ENCODE measurements around the gene YY1. TPM values are rescaled to one million over a fixed set of nuclear protein-coding genes. Genes with fewer than 3 reads are reported as not detected.
A peak's percentile ranks its signal among the peaks of the same experiment; 100 is the strongest.

YY1 gene
- total and polyA plus RNA-seq, 2 of the 4 experiments (the other 2 are of a cell fraction): 21.7 to 29.9 TPM

DNA sequence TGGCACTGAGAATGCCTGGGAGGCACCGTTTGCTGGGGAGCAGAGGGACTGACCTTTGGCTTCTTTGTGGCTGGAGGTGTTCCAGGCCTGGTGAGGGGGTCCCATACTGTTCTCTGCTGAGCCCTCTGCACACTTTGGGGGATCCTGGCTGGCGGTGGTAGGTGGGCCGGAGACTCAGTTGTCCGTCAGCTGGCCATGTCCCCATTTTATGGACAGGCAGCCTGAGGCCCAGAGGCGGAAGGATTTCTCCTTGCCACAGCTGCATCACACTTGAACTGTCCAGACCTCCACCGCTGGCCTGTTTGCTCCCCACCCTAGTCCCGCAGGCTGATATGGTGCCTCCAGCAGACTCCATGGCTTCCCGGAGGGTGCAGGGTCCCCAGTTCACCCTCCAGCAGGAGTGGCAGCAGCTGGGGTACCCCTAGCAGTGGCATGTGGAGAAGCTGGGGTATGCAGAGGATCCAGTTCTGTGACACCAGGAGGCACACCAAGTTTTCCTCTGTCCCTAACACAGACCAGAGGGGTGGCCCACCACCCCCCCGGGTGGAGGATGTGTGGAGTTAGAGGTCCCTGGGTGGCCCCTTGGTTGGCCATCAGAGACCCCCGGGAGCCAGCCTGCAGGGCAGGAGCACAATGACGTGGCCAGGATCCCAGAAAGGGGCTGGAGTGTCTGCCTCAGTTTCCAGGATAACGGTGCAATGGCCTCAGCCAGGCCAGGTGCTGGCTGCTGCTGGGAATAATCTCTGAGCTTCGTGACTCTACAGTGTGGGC lies 52.5 kb downstream of the YY1 start:
- Histone ChIP-seq H4K20me1 (ENCODE audit: insufficient read depth, low read length) (peaks cover 18% of the 10 kb centered on the region), H3K4me2 (ENCODE audit: low read depth, low read length) (no peak overlapping the region), H2BK5ac (ENCODE audit: low read depth, low read length, poor library complexity, severe bottlenecking) (no peak overlapping the region), H3K4me1 (ENCODE audit: control insufficient read depth, insufficient read depth, low read length) (no peaks in the 10 kb centered on the region), H3K23ac (ENCODE audit: low read depth, low read length) (no peak overlapping the region), H3K56ac (ENCODE audit: extremely low read depth, insufficient read depth, low read length) (no peak overlapping the region), H3K4ac (ENCODE audit: low read depth, low read length) (no peak overlapping the region), H2BK120ac (ENCODE audit: low read depth, low read length) (no peak overlapping the region), H3K79me1 (ENCODE audit: low read depth in 1 of 2, low read length in 2 of 2) (peaks cover 2 to 66% of the 10 kb centered on the region in 2 experiments; a peak in 2 of 4 replicates), H2AK5ac (ENCODE audit: low read depth, low read length) (no peak overlapping the region), H2BK20ac (ENCODE audit: low read depth, low read length) (no peak overlapping the region), H3K27ac (ENCODE audit: insufficient read depth, low read length) (no peak overlapping the region), H4K5ac (ENCODE audit: low read depth, low read length) (no peak overlapping the region), H3K27me3 (ENCODE audit: control insufficient read depth, insufficient read depth, low read length) (no peaks in the 10 kb centered on the region), H3K18ac (ENCODE audit: low read depth, low read length) (no peak overlapping the region), H4K8ac (ENCODE audit: low read depth in 2 of 2, low read length in 2 of 2) (no peak overlapping the region), H3K14ac (replicated peaks; ENCODE audit: low read depth, low read length) (no peak overlapping the region), H2AK9ac (replicated peaks; ENCODE audit: low read depth, low read length, poor library complexity) (peak overlapping the region; percentile 9), H2AFZ (replicated peaks; ENCODE audit: low read length, poor library complexity) (no peak overlapping the region), H4K91ac (ENCODE audit: insufficient read depth, low read depth, low read length) (no peak overlapping the region), H3K36me3 (ENCODE audit: control insufficient read depth, insufficient read depth, low read length) (peaks cover 49% of the 10 kb centered on the region), H3K9me1 (ENCODE audit: insufficient read depth, low read length) (peaks cover 3% of the 10 kb centered on the region), H2BK15ac (ENCODE audit: low read depth, low read length) (no peak overlapping the region), H3K4me3 (ENCODE audit: insufficient read depth, low read depth, low read length) (no peak overlapping the region), H3K9ac (ENCODE audit: low read depth, low read length) (no peak overlapping the region), H3K9me3 (ENCODE audit: control insufficient read depth, insufficient read depth, low read length) (no peaks in the 10 kb centered on the region)
- dilution Hi-C loops (cut with HindIII; ENCODE audit: low sequenced_read_pairs, unreplicated experiment) (no loop called here), intact Hi-C loops (cut with micrococcal nuclease) (no loop called here), in situ Hi-C loops (cut with MboI; ENCODE audit: low sequenced_read_pairs) (no loop called here)
- ChIA-PET POLR2A (ENCODE audit: unreplicated experiment) (no interaction called here), CTCF (no interaction called here)
- DNase-seq (no peak), ATAC-seq (ENCODE audit: low read depth) (no peak)
- WGBS, 2 experiments (ENCODE audit: extremely low coverage in 2 of 2, insufficient read length in 1 of 2): no CpG with 5 or more reads among the region's 13 CpGs
- no TSS peak for BruUV-seq (replicated peaks)
- TF ChIP-seq RAD21 (IDR thresholded peaks at IDR 0.05; ENCODE audit: low read length): no peak
- TF ChIP-seq, protein P1, sequence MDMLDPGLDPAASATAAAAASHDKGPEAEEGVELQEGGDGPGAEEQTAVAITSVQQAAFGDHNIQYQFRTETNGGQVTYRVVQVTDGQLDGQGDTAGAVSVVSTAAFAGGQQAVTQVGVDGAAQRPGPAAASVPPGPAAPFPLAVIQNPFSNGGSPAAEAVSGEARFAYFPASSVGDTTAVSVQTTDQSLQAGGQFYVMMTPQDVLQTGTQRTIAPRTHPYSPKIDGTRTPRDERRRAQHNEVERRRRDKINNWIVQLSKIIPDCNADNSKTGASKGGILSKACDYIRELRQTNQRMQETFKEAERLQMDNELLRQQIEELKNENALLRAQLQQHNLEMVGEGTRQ (IDR thresholded peaks at IDR 0.05; ENCODE audit: low read depth, low read length): no peak
- TF ChIP-seq RFX5 (IDR thresholded peaks at IDR 0.05; ENCODE audit: low read depth, low read length): no peak
- no peak for TF ChIP-seq MAZ (IDR thresholded peaks at IDR 0.05; ENCODE audit: borderline replicate concordance, low read depth, low read length)
- TF ChIP-seq, protein P2, sequence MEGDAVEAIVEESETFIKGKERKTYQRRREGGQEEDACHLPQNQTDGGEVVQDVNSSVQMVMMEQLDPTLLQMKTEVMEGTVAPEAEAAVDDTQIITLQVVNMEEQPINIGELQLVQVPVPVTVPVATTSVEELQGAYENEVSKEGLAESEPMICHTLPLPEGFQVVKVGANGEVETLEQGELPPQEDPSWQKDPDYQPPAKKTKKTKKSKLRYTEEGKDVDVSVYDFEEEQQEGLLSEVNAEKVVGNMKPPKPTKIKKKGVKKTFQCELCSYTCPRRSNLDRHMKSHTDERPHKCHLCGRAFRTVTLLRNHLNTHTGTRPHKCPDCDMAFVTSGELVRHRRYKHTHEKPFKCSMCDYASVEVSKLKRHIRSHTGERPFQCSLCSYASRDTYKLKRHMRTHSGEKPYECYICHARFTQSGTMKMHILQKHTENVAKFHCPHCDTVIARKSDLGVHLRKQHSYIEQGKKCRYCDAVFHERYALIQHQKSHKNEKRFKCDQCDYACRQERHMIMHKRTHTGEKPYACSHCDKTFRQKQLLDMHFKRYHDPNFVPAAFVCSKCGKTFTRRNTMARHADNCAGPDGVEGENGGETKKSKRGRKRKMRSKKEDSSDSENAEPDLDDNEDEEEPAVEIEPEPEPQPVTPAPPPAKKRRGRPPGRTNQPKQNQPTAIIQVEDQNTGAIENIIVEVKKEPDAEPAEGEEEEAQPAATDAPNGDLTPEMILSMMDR (conservative IDR thresholded peaks at IDR 0.05; ENCODE audit: low read depth, low read length): no peak
